H1 (cell line): ENCODE measurements around the gene DARS1.

Source experiments
- BRCA1 ChIP-seq: IDR thresholded peaks from 2 replicates; pipeline ENCODE4 v1.6.1; 2012; ENCODE audit warnings: low read depth, low read length, improper control_type of control experiment
- CEBPB ChIP-seq: IDR thresholded peaks from 2 replicates; pipeline ENCODE4 v1.6.1; 2012; ENCODE audit warnings: low read depth, low read length
- CHD2 ChIP-seq: IDR thresholded peaks from 2 replicates; pipeline ENCODE4 v1.6.1; 2012; ENCODE audit warnings: low read length, improper control_type of control experiment
- HDAC2 ChIP-seq, 2 experiments: fragments of 300-600 bp in 1 of 2; sonication (generic) in 1 of 2; IDR thresholded peaks; 2 replicates each; pipeline ENCODE4 v1.6.1; 2011 to 2012; ENCODE audit warnings: low read depth in 2 of 2, low read length in 2 of 2, mild to moderate bottlenecking in 2 of 2, moderate library complexity in 2 of 2, borderline replicate concordance in 1 of 2, inconsistent platforms in 1 of 2
- POLR2AphosphoS5 ChIP-seq: IDR thresholded peaks from 2 replicates; pipeline ENCODE4 v1.6.1; 2011; ENCODE audit warnings: low read depth, low read length
- SIN3A ChIP-seq, 2 experiments: IDR thresholded peaks in 1 of 2; conservative IDR thresholded peaks in 1 of 2; 2 replicates each; pipeline ENCODE4 v1.6.1; 2011 to 2012; ENCODE audit warnings: low read length in 2 of 2, improper control_type of control experiment in 1 of 2, low read depth in 1 of 2, mild to moderate bottlenecking in 1 of 2
- SP2 ChIP-seq: IDR thresholded peaks from 2 replicates; pipeline ENCODE4 v1.6.1; 2012; ENCODE audit warnings: mild to moderate bottlenecking, low read length, inconsistent platforms
- TAF1 ChIP-seq: IDR thresholded peaks from 2 replicates; pipeline ENCODE4 v1.6.1; 2011; ENCODE audit warnings: mild to moderate bottlenecking, low read depth, low read length
- TEAD4 ChIP-seq: IDR thresholded peaks from 2 replicates; pipeline ENCODE4 v1.6.1; 2012; ENCODE audit warnings: low read depth, low read length, inconsistent platforms, mixed read lengths
- TF ChIP-seq, protein P1 (sequence below), 3 experiments: IDR thresholded peaks; 1 replicate in 2 of 3; 2 replicates in 1 of 3; pipeline versions ENCODE4 v1.5.1 to v1.6.1; 2011; ENCODE audit warnings: low read length in 3 of 3, mild to moderate bottlenecking in 3 of 3, inconsistent platforms in 2 of 3, low read depth in 1 of 3, moderate library complexity in 1 of 3; ENCODE audit not compliant: insufficient read depth in 1 of 3; ENCODE audit errors: control extremely low read depth in 1 of 3
- TF ChIP-seq, protein P2 (sequence below): IDR thresholded peaks from 2 replicates; pipeline ENCODE4 v1.6.1; 2011; ENCODE audit warnings: low read depth, mild to moderate bottlenecking, low read length; ENCODE audit not compliant: insufficient read depth
- TF ChIP-seq, protein P3 (sequence below): IDR thresholded peaks from 2 replicates; pipeline ENCODE4 v1.6.1; 2012; ENCODE audit warnings: inconsistent platforms

DNA sequence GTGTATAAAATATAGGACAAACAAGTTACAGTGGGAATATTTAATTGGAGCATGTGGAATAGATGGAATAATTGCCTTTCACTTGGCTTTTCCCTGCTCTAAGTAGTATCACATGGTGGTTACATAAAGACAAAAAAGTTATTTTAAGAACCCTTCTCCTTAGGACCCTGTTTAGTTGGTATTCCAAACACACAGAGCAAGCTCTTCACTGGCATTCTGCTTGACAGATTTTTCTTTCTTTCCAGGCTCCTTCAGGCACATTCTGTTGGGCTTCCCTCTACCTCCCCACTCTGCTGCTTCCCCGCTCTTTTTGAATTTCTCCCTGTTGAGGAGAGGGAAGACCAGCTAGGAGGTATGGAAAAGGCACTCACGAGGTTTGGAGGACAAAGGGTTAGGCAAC, 29.0 kb upstream of the DARS1 start:
- TF ChIP-seq, protein P1, sequence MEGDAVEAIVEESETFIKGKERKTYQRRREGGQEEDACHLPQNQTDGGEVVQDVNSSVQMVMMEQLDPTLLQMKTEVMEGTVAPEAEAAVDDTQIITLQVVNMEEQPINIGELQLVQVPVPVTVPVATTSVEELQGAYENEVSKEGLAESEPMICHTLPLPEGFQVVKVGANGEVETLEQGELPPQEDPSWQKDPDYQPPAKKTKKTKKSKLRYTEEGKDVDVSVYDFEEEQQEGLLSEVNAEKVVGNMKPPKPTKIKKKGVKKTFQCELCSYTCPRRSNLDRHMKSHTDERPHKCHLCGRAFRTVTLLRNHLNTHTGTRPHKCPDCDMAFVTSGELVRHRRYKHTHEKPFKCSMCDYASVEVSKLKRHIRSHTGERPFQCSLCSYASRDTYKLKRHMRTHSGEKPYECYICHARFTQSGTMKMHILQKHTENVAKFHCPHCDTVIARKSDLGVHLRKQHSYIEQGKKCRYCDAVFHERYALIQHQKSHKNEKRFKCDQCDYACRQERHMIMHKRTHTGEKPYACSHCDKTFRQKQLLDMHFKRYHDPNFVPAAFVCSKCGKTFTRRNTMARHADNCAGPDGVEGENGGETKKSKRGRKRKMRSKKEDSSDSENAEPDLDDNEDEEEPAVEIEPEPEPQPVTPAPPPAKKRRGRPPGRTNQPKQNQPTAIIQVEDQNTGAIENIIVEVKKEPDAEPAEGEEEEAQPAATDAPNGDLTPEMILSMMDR (IDR thresholded peaks at IDR 0.05; ENCODE audit: control extremely low read depth in 1 of 3, insufficient read depth in 1 of 3, low read depth in 1 of 3, low read length in 3 of 3): no peak
- TF ChIP-seq CEBPB (no peak), TEAD4 (no peak), BRCA1 (no peak), POLR2AphosphoS5 (no peak), TAF1 (no peak), SIN3A (conservative IDR thresholded peaks at IDR 0.05 in 1 of 2, IDR thresholded peaks at IDR 0.05 in 1 of 2; ENCODE audit: low read depth in 1 of 2, low read length in 2 of 2) (no peak), HDAC2 (IDR thresholded peaks at IDR 0.05; ENCODE audit: borderline replicate concordance in 1 of 2, low read depth in 2 of 2, low read length in 2 of 2) (no peak), SP2 (no peak), CHD2 (no peak)
- TF ChIP-seq, protein P2, sequence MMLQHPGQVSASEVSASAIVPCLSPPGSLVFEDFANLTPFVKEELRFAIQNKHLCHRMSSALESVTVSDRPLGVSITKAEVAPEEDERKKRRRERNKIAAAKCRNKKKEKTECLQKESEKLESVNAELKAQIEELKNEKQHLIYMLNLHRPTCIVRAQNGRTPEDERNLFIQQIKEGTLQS: no peak
- TF ChIP-seq, protein P3, sequence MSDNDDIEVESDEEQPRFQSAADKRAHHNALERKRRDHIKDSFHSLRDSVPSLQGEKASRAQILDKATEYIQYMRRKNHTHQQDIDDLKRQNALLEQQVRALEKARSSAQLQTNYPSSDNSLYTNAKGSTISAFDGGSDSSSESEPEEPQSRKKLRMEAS: no peak
